Sigmoid colon (tissue), 4 donors: Measurements from ENCODE around the gene ACOT4.

Experiments
- CTCF ChIP-seq, 4 experiments: fragments of 450-650 bp in 3 of 4; fragments of 200-600 bp in 1 of 4; IDR thresholded peaks; one replicate each; pipeline ENCODE4 v1.5.1; 2016 to 2019; ENCODE audit warnings: antibody characterized with exemption in 4 of 4, mild to moderate bottlenecking in 3 of 4, moderate library complexity in 2 of 4
- EP300 ChIP-seq, 4 donors: sonication (generic); formaldehyde crosslinking; IDR thresholded peaks; one replicate each; pipeline ENCODE4 v1.6.1; 2017; ENCODE audit warnings: antibody characterized with exemption in 4 of 4
- POLR2A ChIP-seq, 2 donors: fragments of 450-650 bp; IDR thresholded peaks; one replicate each; pipeline ENCODE4 v1.6.1; 2016; ENCODE audit warnings: antibody characterized with exemption in 2 of 2, mild to moderate bottlenecking in 2 of 2, moderate library complexity in 2 of 2
- POLR2AphosphoS5 ChIP-seq, 4 donors: sonication (generic); formaldehyde crosslinking; IDR thresholded peaks; one replicate each; pipeline ENCODE4 v1.6.1; 2017; ENCODE audit warnings: antibody characterized with exemption in 4 of 4

- TF ChIP-seq CTCF (IDR thresholded peaks at IDR 0.05): no peak
- TF ChIP-seq EP300 (IDR thresholded peaks at IDR 0.05): no peak
- no peak for TF ChIP-seq POLR2AphosphoS5 (IDR thresholded peaks at IDR 0.05)
- no peak for TF ChIP-seq POLR2A (IDR thresholded peaks at IDR 0.05)
Observed at GRCh38 chr14:73627151-73627558, 35.5 kb downstream of the ACOT4 start.
